Activated naive CD4-positive, alpha-beta T cell treated with anti-CD3 and anti-CD28 coated beads, Interleukin-2, amount 10 ng/mL, durations not matched to agents 7 days and 5 days (primary cell): ENCODE results near the gene ZNF652.
"Not testable (repeated sequence)": the region's sequence is repeated elsewhere in the genome, so short reads cannot be mapped to it uniquely, and the experiment has no call there.

ENCODE experiments used
- CTCF ChIA-PET: fragments of 350-600 bp; sonication (Branson Sonifier 250); formaldehyde crosslinking; loops from one replicate; lab custom pipeline; 2021; ENCODE audit warnings: antibody characterized with exemption; lab: Charles Lee
- DNase-seq: peaks from one replicate; pipeline ENCODE4 v3.0.0-alpha.2; 2020
- H3K27ac Mint-ChIP-seq: one replicate; pipeline ENCODE4 v1.8.0; 2021; ENCODE audit warnings: mild to moderate bottlenecking, moderate library complexity, mixed read lengths
- H3K27me3 Mint-ChIP-seq: one replicate; pipeline ENCODE4 v1.8.0; 2021; ENCODE audit warnings: mild to moderate bottlenecking, mixed read lengths
- H3K36me3 Mint-ChIP-seq: one replicate; pipeline ENCODE4 v1.8.0; 2021; ENCODE audit warnings: mixed read lengths
- H3K4me1 Mint-ChIP-seq: one replicate; pipeline ENCODE4 v1.8.0; 2021; ENCODE audit warnings: mixed read lengths
- H3K4me3 Mint-ChIP-seq: one replicate; pipeline ENCODE4 v1.8.0; 2021; ENCODE audit warnings: mild to moderate bottlenecking, moderate library complexity, mixed read lengths
- H3K9me3 Mint-ChIP-seq: one replicate; pipeline ENCODE4 v1.8.0; 2021; ENCODE audit warnings: mixed read lengths

The ZNF652 gene

DNA sequence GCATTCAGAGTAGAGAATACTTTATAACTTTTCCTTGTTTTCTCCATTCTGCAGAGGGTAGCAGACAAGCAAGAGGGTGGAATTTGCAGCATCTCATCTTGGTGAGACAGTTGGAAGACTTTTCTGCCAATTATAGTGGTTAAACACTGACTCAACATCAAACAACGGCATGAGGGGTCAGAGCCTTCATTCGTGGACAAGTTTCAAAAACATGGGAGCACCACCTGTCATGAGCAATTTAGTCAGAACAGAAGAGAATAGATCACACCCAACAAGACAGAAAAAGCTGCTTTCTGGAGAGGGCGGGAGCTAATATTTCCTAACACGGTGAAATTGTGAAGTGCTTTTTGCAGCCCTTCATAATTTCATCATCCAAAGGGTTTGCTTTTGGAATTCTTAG is 17.9 kb upstream of the ZNF652 start:
- no peaks in the 10 kb centered on the region for H3K4me1 Mint-ChIP-seq
- H3K4me3 Mint-ChIP-seq, result no peak overlapping the region
- H3K27me3 Mint-ChIP-seq, result peaks cover 64% of the 10 kb centered on the region
- peaks cover 3% of the 10 kb centered on the region for H3K36me3 Mint-ChIP-seq
- CTCF ChIA-PET, result no interaction called here
- no peaks in the 10 kb centered on the region for H3K9me3 Mint-ChIP-seq
- no peak for DNase-seq
- H3K27ac Mint-ChIP-seq, result no peak overlapping the region

DNA sequence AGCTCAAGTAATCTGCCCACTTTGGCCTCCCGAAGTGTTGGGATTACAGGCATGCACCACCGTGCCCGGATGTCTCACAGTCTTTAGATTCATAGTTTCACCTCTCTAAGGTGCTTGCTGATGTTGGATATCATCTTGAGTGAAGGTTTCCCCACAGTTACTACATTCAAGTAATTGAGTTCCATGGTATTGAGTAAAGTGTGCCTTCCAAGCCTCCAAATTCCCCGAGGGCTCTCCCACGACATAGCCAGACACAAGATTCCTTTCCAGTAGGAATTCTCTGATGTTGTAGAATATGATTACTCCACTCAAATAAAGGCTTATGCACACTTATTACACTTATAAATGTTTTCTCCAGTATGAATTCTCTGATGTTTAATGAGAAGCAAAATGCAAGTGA is 16.3 kb upstream of the ZNF652 start:
- no peak for DNase-seq
- H3K4me3 Mint-ChIP-seq, result no peak overlapping the region
- H3K27ac Mint-ChIP-seq, result no peak overlapping the region
- H3K36me3 Mint-ChIP-seq, result no peaks in the 10 kb centered on the region
- peaks cover 56% of the 10 kb centered on the region for H3K27me3 Mint-ChIP-seq
- H3K9me3 Mint-ChIP-seq, result no peaks in the 10 kb centered on the region
- CTCF ChIA-PET, result interaction anchor here (2.4 kb wide), 1 partner anchor 10 kb away, joined by 7 read pairs; no protein-coding TSS in a partner anchor
- H3K4me1 Mint-ChIP-seq, result no peaks in the 10 kb centered on the region

DNA sequence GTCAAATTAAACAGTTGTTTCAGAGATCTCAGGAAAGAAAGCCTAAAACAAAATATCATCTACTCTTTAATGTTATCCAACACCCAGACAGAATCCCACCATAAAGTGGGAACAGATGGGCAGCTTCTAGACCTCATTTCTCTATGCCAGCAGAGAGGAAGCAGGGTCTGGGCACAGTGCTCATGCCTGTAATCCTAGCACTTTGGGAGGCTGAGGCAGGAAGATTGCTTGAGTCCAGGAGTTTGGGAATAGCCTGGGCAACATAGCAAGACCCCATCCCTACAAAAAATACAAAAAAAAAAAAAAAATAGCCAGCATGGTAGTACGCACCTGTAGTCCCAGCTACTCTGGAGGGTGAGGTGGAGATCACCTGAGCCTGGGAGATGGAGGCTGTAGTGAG is 13.5 kb upstream of the ZNF652 start:
- no peak overlapping the region for H3K27ac Mint-ChIP-seq
- CTCF ChIA-PET, result interaction anchor here (1.7 kb wide), 1 partner anchor 59 kb away, joined by 10 read pairs; no protein-coding TSS in a partner anchor
- no peaks in the 10 kb centered on the region for H3K9me3 Mint-ChIP-seq
- peaks cover 37% of the 10 kb centered on the region for H3K27me3 Mint-ChIP-seq
- H3K36me3 Mint-ChIP-seq, result no peaks in the 10 kb centered on the region
- peaks cover 8% of the 10 kb centered on the region for H3K4me1 Mint-ChIP-seq
- no peak overlapping the region for H3K4me3 Mint-ChIP-seq
- DNase-seq, result no peak

DNA sequence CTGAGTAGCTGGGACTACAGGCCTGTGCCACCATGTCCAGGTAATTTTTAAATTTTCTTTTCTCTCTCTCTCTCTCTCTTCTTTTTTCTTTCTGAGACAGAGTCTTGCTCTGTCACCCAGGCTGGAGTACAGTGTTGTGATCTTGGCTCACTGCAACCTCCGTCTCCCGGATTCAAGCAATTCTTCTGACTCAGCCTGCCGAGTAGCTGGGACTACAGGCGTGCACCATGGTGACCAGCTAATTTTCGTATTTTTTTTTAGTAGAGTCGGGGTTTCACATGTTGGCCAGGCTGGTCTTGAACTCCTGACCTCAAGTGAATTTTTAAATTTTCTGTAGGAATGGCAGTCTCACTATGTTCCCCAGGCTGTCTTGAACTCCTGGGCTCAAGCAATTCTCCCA is 11.1 kb upstream of the ZNF652 start:
- H3K4me1 Mint-ChIP-seq, result peaks cover 12% of the 10 kb centered on the region
- no peaks in the 10 kb centered on the region for H3K9me3 Mint-ChIP-seq
- peaks cover 24% of the 10 kb centered on the region for H3K27me3 Mint-ChIP-seq
- CTCF ChIA-PET, result no interaction called here
- no peak for DNase-seq
- no peak overlapping the region for H3K4me3 Mint-ChIP-seq
- no peaks in the 10 kb centered on the region for H3K36me3 Mint-ChIP-seq
- H3K27ac Mint-ChIP-seq, result no peak overlapping the region

DNA sequence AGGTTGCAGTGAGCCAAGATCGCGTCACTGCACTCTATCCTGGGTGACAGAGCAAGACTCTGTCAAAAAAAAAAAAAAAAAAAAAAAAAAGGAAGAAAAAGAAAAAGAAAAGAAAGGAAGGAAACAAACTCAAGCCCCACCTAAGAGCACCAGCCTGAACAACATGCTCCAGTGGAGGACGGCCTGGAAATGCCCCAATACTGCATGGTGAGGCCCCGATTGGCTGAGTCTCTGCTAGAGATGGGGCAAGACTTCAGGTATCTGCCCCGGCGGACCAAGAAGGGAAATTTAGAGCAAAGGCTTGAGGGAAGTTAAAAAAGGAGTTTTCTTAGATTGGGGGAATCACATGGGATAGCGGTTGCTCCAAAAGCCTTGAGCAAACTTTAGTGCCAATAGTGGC is 10.4 kb upstream of the ZNF652 start:
- H3K4me1 Mint-ChIP-seq, result peaks cover 15% of the 10 kb centered on the region
- no peak overlapping the region for H3K27ac Mint-ChIP-seq
- no peaks in the 10 kb centered on the region for H3K9me3 Mint-ChIP-seq
- H3K36me3 Mint-ChIP-seq, result no peaks in the 10 kb centered on the region
- CTCF ChIA-PET, result no interaction called here
- H3K27me3 Mint-ChIP-seq, result peaks cover 19% of the 10 kb centered on the region
- H3K4me3 Mint-ChIP-seq, result no peak overlapping the region
- DNase-seq, result no peak

DNA sequence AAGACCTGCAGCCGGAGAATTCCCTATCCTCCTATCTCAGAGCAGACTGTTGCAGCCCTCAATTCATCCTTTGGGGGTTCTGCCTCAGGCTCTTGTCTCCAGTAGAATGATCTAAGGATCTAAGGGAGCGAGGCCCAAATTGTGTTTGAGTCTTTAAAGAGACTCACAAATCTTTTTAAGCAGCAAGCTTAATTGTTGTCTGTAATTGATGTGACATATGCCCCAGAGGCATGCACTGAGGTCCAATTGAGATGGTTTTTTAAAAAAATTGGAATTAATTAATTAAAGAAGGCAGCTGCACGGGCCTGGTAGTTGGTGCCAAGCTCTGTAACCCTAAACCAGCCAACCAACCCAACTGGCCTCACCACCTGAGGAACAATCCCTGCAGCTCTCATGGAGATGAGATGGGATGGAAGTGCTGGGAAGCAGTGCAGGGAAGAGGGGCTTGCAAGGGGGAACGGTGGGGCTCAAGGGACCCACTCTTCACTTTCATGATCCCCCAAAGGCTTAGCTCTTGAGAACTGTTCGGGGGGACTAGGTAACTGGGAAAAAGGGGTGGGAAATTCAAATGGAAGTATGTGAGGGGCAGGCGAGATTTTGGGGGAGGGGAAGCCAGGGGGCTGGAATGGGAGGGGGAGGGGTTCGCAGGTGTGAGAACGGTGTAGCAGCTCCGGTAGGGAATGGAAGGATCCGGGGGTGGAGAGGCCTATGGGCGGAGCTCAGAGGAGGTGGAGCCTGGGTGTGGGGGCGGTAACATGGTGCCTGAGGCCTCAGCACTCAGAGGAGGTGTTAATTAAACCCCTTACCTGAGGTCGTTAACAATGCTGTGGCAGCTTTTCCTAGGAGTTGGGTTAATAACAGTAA is 9.2 kb upstream of the ZNF652 start:
- no peaks in the 10 kb centered on the region for H3K36me3 Mint-ChIP-seq
- H3K4me3 Mint-ChIP-seq, result no peak overlapping the region
- CTCF ChIA-PET, result interaction anchor here (1.2 to 8.6 kb wide), 2 partner anchors 15 to 54 kb away, joined by 3 to 104 read pairs; no protein-coding TSS in a partner anchor
- no peaks in the 10 kb centered on the region for H3K9me3 Mint-ChIP-seq
- DNase-seq, result no peak
- H3K27ac Mint-ChIP-seq, result no peak overlapping the region
- H3K27me3 Mint-ChIP-seq, result peaks cover 13% of the 10 kb centered on the region
- H3K4me1 Mint-ChIP-seq, result peaks cover 18% of the 10 kb centered on the region

DNA sequence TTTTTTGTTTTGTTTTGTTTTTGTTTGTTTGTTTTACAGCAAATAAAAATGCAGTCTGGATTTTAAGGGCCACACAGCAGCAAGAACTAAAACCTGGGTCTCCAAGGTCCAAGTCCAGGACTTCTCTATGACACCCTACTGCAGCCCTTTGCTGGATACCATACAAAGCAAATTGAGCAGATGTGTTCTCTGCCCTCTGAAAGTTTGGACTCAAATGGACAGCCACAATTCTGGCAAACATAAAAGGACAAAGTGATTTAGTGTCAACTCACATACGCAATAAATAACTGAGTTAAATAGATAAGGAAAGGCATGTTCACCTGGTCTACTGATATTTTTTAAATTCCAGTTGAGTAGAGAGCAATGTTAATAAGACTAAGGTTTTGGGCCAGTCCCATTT is 7.7 kb upstream of the ZNF652 start:
- peaks cover 13% of the 10 kb centered on the region for H3K27me3 Mint-ChIP-seq
- no peaks in the 10 kb centered on the region for H3K9me3 Mint-ChIP-seq
- DNase-seq, result no peak
- H3K27ac Mint-ChIP-seq, result no peak overlapping the region
- CTCF ChIA-PET, result interaction anchor here (0.9 to 8.6 kb wide), 7 partner anchors 12 to 53 kb away, joined by 3 to 104 read pairs (median 10); no protein-coding TSS in a partner anchor
- H3K4me3 Mint-ChIP-seq, result no peak overlapping the region
- peaks cover 4% of the 10 kb centered on the region for H3K36me3 Mint-ChIP-seq
- peaks cover 29% of the 10 kb centered on the region for H3K4me1 Mint-ChIP-seq

DNA sequence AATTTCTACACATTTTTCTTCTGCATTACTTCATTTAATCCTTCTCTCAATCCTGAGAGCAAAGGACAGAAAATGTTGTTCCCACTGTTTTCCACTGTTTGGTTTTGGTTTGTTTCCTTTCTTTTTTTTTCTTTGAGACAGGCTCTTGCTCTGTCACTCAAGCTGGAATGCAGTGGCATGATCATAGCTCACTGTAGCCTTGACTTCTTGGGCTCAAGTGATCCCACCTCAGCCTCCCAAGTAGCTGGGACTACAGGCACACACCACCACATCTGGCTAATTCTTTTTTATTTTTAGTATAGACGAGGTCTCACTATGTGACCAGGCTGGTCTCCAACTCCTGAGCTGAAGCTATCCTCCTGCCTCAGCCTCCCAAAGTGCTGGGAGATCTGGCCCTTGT is 7.0 kb upstream of the ZNF652 start:
- Mint-ChIP-seq H3K27ac (no peak overlapping the region), H3K4me3 (no peak overlapping the region), H3K4me1 (peaks cover 32% of the 10 kb centered on the region), H3K27me3 (peaks cover 13% of the 10 kb centered on the region), H3K36me3 (peaks cover 4% of the 10 kb centered on the region), H3K9me3 (no peaks in the 10 kb centered on the region)
- DNase-seq, result no peak
- CTCF ChIA-PET, result interaction anchor here (0.6 to 8.6 kb wide), 21 partner anchors 9 to 189 kb away, joined by 3 to 104 read pairs (median 7); no protein-coding TSS in a partner anchor

DNA sequence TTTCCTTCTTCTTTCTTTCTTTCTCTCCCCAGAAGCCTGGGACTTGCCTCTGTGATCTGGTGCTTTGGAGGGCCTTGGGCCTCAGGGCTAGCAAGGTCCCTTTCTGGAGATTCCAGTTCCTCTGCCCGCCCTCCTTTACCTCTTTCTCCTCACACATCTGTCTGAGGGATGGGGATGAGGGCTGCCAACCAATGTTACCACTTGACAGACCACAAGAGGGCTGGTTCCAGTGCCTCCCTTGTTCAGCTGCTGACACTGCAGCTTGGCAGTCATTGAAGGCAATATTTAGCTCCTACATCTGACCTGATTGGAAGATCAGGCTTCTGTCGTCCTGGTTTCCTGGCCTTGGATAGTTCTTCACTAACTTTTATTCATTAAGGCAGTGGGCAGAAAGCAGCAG is 3.6 kb upstream of the ZNF652 start:
- Mint-ChIP-seq H3K4me3 (no peak overlapping the region), H3K36me3 (peaks cover 11% of the 10 kb centered on the region), H3K27ac (peak overlapping the region; percentile 53), H3K4me1 (peaks cover 38% of the 10 kb centered on the region), H3K9me3 (no peaks in the 10 kb centered on the region), H3K27me3 (peaks cover 8% of the 10 kb centered on the region)
- DNase-seq, result peak; percentile 58
- CTCF ChIA-PET, result interaction anchor here (8.6 kb wide), 1 partner anchor 48 kb away, joined by 104 read pairs; no protein-coding TSS in a partner anchor

DNA sequence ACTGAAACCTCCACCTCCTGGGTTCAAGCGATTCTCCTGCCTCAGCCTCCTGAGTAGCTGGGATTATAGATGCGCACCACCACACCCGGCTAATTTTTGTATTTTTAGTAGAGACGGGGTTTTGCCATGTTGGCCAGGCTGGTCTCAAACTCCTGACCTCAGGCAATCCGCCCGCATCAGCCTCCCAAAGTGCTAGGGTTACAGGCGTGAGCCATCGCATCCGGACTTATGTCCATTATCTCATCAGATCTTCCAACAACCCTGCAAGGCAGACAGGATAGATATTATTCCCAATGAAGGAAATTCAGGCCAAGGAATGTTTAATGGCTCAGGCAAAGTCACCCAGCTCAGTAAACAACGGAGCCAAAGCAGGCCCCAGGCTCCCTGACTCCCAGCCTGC is 3.1 kb upstream of the ZNF652 start:
- not testable (repeated sequence) for H3K27me3 Mint-ChIP-seq, H3K9me3 Mint-ChIP-seq, DNase-seq, H3K4me3 Mint-ChIP-seq, H3K27ac Mint-ChIP-seq
- CTCF ChIA-PET, result interaction anchor here (8.6 kb wide), 1 partner anchor 48 kb away, joined by 104 read pairs; no protein-coding TSS in a partner anchor
- Mint-ChIP-seq H3K36me3 (peaks cover 13% of the 10 kb centered on the region), H3K4me1 (peaks cover 43% of the 10 kb centered on the region)

DNA sequence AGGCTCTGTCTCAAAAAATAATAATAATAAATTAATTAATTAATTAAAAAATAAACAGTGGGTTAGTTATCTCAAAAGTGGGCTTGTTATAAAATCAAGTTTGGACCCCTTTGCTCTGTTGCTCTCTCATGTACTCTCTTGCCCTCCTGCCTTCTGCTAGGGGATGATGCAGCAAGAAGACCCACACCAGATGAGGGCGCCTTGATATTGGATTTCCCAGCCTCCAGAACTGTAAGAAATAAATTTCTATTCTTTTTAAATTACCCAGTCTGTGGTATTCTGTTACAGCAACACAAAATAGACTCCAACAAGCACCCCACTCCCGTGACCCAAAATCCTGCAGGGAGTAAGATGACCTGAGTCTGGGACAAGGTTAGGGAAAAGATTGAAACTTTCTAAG is 2.1 kb upstream of the ZNF652 start:
- no peak overlapping the region for H3K27ac Mint-ChIP-seq
- H3K27me3 Mint-ChIP-seq, result peaks cover 4% of the 10 kb centered on the region
- DNase-seq, result no peak
- no peaks in the 10 kb centered on the region for H3K9me3 Mint-ChIP-seq
- no peak overlapping the region for H3K4me3 Mint-ChIP-seq
- peaks cover 53% of the 10 kb centered on the region for H3K4me1 Mint-ChIP-seq
- peaks cover 18% of the 10 kb centered on the region for H3K36me3 Mint-ChIP-seq
- CTCF ChIA-PET, result interaction anchor here (8.6 kb wide), 1 partner anchor 47 kb away, joined by 104 read pairs; no protein-coding TSS in a partner anchor

DNA sequence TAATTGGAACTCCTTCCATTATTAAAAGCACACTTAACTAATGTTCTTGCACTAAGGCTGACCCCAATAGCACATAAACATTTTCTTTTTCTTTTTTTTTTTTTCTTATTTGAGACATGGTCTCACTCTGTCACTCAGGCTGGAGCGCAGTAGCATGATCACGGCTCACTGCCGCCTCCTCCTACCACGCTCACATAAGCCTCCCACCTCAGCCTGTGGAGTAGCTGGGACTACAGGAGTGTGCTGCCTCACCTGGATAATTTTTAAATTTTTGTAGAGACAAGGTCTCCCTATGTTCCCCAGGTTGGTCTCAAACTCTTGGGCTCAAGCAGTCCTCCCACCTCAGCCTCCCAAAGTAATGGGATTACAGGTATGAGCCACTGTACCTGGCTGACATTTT is 1.2 kb upstream of the ZNF652 start:
- no peak overlapping the region for H3K27ac Mint-ChIP-seq
- no peaks in the 10 kb centered on the region for H3K9me3 Mint-ChIP-seq
- peaks cover 22% of the 10 kb centered on the region for H3K36me3 Mint-ChIP-seq
- peaks cover 3% of the 10 kb centered on the region for H3K27me3 Mint-ChIP-seq
- DNase-seq, result no peak
- CTCF ChIA-PET, result interaction anchor here (8.6 kb wide), 1 partner anchor 46 kb away, joined by 104 read pairs; no protein-coding TSS in a partner anchor
- H3K4me3 Mint-ChIP-seq, result no peak overlapping the region
- peaks cover 59% of the 10 kb centered on the region for H3K4me1 Mint-ChIP-seq

DNA sequence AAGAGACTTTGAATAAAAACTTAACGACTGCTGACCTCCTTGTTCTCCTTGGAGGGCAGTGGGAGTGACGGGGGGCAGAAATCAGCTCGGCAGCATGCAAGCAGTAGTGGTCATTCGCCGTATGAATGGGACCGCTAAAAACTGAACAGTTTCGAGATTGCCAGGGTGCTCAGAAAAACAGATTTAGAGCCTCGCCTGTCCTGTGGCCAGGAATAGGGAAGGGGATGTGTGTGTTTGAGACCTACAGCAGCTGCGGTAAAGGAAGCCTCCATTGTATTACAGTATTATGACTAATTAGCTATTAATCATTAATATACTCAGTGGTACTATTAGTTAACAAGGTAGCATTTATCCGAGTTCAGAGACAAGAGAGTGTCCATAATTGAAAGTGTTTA is 670 bp upstream of the ZNF652 start:
- Mint-ChIP-seq H3K4me1 (peaks cover 62% of the 10 kb centered on the region), H3K36me3 (peaks cover 25% of the 10 kb centered on the region), H3K9me3 (no peaks in the 10 kb centered on the region), H3K27me3 (peaks cover 3% of the 10 kb centered on the region), H3K27ac (peak overlapping the region; percentile 37), H3K4me3 (peak overlapping the region; percentile 80)
- no peak for DNase-seq
- CTCF ChIA-PET, result interaction anchor here (1.4 kb wide), 1 partner anchor 47 kb away, joined by 5 read pairs; no protein-coding TSS in a partner anchor

DNA sequence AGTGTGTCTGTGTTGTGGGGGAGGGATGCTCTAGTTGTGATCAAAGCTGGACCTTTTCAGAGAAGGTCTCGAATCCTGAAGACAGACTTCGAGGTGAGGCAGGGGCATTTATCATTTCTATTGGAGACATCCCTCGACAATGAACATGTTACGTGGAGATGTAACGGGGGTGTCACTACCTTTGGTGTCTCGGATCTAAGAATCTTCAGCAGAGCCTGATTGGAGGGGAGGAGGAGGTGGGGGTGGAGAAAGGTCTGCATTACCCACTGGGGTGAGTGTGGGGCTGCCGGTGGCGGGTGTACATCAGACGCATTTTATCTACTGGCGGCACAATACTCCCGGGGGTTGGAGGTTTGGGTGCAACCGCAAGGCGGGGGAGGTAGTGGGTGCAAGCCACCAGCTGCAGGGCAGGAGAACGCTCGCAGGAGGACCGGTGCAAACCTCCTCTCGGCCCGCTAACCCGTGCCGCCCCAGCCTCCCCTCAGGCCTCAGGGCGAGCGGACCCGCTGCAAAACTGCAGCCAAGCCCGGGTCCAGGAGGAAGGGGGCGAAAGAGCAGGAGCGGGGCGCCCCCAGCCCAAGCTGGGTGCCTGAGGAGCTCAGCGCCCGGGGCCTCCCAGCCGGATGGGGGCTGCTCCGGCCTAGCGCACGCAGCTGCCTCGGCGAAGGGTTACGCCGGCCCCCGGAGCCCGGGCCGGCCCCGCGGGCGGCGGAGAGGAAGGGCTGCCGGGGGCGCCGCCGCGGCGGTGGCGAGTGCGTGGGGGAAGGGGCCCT is 735 bp downstream of the ZNF652 start:
- no peaks in the 10 kb centered on the region for H3K9me3 Mint-ChIP-seq
- H3K27ac Mint-ChIP-seq, result peak overlapping the region; percentile 98
- peak overlapping the region; percentile 94 for H3K4me3 Mint-ChIP-seq
- peak; percentile 92 for DNase-seq
- peaks cover 29% of the 10 kb centered on the region for H3K36me3 Mint-ChIP-seq
- CTCF ChIA-PET, result interaction anchor here (1.4 to 4.4 kb wide), 2 partner anchors 20 to 46 kb away, joined by 5 to 22 read pairs; no protein-coding TSS in a partner anchor
- peaks cover 67% of the 10 kb centered on the region for H3K4me1 Mint-ChIP-seq
- peaks cover 3% of the 10 kb centered on the region for H3K27me3 Mint-ChIP-seq
